GM19238 (cell line): ENCODE results near the gene CHKA.

ENCODE experiments used
- DNase-seq: peaks from one replicate; pipeline ENCODE4 v3.0.0; 2011; ENCODE audit warnings: low spot score; ENCODE audit not compliant: insufficient read length

Gene CHKA

GRCh38 chr11:68014947-68015447 is 106.2 kb downstream of the CHKA start:
- no peak for DNase-seq

GRCh38 chr11:68014157-68014946 is 106.8 kb downstream of the CHKA start:
- DNase-seq, result no peak

- no peak for DNase-seq
Measured at GRCh38 chr11:68013611-68014156, 107.5 kb downstream of the CHKA start.

GRCh38 chr11:68012843-68013610 is 108.2 kb downstream of the CHKA start:
- DNase-seq, result no peak

GRCh38 chr11:68012044-68012842 is 108.9 kb downstream of the CHKA start:
- DNase-seq, result no peak

GRCh38 chr11:68011051-68011943 is 109.9 kb downstream of the CHKA start:
- no peak for DNase-seq

GRCh38 chr11:68010090-68011041 is 110.8 kb downstream of the CHKA start, which contains the start of gene ALDH3B1:
Gene ALDH3B1 (plus strand): TSS chr11:68010327. CDS start chr11:68015298, 4,971 bp downstream.
- DNase-seq, result no peak

- no peak for DNase-seq
Measured at GRCh38 chr11:68009391-68010089, 111.6 kb downstream of the CHKA start.

- no peak for DNase-seq
Measured at GRCh38 chr11:68008381-68009337, 112.5 kb downstream of the CHKA start.

- DNase-seq, result no peak
Measured at GRCh38 chr11:68007498-68008380, 113.4 kb downstream of the CHKA start.

GRCh38 chr11:68006606-68007166 is 114.5 kb downstream of the CHKA start:
- DNase-seq, result no peak

- no peak for DNase-seq
Measured at GRCh38 chr11:68004551-68005335, 116.4 kb downstream of the CHKA start.

- DNase-seq, result peak; percentile 91
Measured at GRCh38 chr11:68003846-68004550, 117.2 kb downstream of the CHKA start, which contains the start of gene UNC93B1. Gene UNC93B1 (minus strand): TSS chr11:68004097. CDS start chr11:68004043, 54 bp downstream.
